Epithelial cell of proximal tubule (primary cell): Measurements from ENCODE around the gene EPB41L4B. TPM values are rescaled to one million over a fixed set of nuclear protein-coding genes. Genes with fewer than 3 reads are reported as not detected.

Experiments used
- DNase-seq: peaks from one replicate; pipeline ENCODE4 v3.0.0-alpha.2; 2011; ENCODE audit warnings: low read depth
- H3K4me3 ChIP-seq: 2 replicates; pipeline ENCODE4 v1.5.1; 2011; ENCODE audit warnings: low read depth, mild to moderate bottlenecking, low read length
- total RNA-seq: library from RNA; depleted of rRNA; stranded (reverse); fragments of >200 nt; gene quantifications from 2 replicates; pipeline ENCODE4 v1.2.3, GENCODE V29; 2015
- TF ChIP-seq, protein P1 (sequence below): conservative IDR thresholded peaks from 2 replicates; pipeline ENCODE4 v1.5.1; 2012; ENCODE audit warnings: low read depth, mild to moderate bottlenecking, low read length

The EPB41L4B gene
- total RNA-seq, 1 donor from 2014 or later, result 7.6 TPM

DNA sequence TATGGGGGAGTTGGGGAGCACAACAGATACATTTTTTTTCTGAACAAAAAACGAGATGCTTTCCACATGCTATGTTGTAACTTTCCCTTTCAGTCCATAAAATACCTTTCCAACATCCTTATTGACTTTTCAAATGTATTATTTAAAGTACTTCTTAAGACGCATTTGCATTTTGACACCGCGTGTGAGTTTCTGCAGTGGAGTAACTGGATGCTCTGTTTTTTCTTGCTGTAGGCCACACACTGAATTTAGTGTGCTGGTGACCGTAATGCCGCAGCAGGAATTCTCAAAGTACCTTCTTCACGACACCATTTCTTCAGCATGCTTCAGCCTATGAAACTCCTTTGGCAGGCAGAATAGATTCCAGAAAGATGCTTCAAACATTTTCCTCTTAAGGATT lies 14.3 kb upstream of the EPB41L4B start:
- TF ChIP-seq, protein P1, sequence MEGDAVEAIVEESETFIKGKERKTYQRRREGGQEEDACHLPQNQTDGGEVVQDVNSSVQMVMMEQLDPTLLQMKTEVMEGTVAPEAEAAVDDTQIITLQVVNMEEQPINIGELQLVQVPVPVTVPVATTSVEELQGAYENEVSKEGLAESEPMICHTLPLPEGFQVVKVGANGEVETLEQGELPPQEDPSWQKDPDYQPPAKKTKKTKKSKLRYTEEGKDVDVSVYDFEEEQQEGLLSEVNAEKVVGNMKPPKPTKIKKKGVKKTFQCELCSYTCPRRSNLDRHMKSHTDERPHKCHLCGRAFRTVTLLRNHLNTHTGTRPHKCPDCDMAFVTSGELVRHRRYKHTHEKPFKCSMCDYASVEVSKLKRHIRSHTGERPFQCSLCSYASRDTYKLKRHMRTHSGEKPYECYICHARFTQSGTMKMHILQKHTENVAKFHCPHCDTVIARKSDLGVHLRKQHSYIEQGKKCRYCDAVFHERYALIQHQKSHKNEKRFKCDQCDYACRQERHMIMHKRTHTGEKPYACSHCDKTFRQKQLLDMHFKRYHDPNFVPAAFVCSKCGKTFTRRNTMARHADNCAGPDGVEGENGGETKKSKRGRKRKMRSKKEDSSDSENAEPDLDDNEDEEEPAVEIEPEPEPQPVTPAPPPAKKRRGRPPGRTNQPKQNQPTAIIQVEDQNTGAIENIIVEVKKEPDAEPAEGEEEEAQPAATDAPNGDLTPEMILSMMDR, result no peak
- no peak for DNase-seq
- no peak overlapping the region for H3K4me3 ChIP-seq

- TF ChIP-seq, protein P1, result no peak
These were observed 10.5 kb upstream of the EPB41L4B start for GRCh38 chr9:109331353-109331752.

DNA sequence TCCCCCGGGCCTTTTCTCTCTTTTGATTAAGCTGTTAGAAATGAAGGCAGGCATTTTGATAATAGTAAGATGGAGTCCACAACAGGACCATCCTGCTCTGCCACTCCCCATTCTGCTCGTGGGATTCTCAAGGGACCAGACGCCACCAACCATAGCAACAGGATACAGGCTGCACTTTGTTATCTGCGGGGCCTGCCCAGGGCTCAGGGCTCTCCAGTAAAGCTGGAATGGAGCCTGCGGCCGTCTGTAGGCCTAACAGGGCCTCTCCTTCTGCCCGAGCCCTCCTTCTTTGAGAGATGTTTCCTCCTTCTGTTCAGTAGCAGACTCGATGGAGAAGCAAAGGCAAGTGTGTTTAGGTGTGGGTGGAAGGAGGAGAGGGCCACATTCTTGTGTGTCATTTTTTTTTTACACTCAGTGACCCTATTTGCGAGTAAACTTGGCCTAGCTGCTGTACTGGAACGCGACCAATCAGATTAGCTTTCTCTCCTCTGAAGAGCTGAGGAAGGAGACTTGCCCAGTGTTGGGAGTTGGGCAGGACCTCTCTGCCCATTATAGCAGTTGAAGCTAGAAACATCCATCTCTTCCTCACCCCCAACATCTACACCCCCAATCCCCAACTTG lies 8.9 kb upstream of the EPB41L4B start:
- DNase-seq, result no peak
- TF ChIP-seq, protein P1, result no peak
- no peak overlapping the region for H3K4me3 ChIP-seq

More at GRCh38 chr9:109331353-109331752, 10.5 kb upstream of the EPB41L4B start:
- no peak overlapping the region for H3K4me3 ChIP-seq
- DNase-seq, result no peak

- H3K4me3 ChIP-seq, result peak overlapping the region; percentile 3
- no peak for DNase-seq
- TF ChIP-seq, protein P1, result no peak
These were observed 8.2 kb upstream of the EPB41L4B start for GRCh38 chr9:109328978-109329637.

DNA sequence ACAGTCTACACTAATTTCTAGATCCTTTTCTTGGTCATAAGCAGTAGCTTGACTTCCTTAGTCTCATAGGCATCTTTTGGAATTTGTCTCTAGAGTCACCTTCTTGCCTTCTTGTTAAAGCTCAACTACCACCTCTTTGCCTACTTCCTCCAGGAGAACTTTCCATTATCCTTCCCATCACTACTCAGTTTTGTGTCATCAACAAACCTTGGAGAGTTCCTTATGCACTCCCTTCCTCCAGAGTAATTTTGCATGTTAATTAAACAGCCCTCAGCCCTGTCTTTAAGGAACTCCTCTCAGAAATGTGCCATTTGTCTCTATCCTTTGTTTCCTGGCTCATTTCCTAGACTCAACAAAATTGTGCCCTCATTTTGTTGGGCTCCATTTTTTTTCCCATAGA lies 4.2 kb upstream of the EPB41L4B start:
- H3K4me3 ChIP-seq, result no peak overlapping the region
- no peak for DNase-seq
- TF ChIP-seq, protein P1, result no peak

- TF ChIP-seq, protein P1, result no peak
- no peak overlapping the region for H3K4me3 ChIP-seq
- DNase-seq, result no peak
These were observed 2.9 kb upstream of the EPB41L4B start for GRCh38 chr9:109323771-109324170.

DNA sequence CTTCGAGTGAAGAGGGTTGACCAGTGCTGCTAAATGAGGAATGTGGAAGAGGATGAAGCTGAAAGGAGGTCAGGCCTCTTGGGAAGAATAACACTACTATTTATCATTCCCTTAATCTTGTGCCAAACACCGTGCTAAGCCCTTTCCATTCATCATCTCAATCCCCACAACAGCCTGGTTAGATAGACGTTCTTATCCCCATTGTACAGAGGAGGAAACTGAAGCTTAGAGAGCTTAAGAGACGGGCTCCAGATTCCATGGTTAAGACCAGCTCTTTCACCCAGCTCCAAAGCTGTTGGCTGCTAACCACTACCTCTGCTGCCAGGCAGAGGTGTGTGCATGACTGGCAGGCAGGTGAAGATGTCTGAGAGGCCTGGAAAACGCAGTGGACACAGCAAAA lies 868 bp upstream of the EPB41L4B start:
- DNase-seq, result no peak
- TF ChIP-seq, protein P1, result no peak
- H3K4me3 ChIP-seq, result no peak overlapping the region
